22Rv1 (cell line): Measurements from ENCODE around the gene APOF.
"Not testable (repeated sequence)": the region's sequence is repeated elsewhere in the genome, so short reads cannot be mapped to it uniquely, and the experiment has no call there.

ENCODE experiments used
- H3K27ac ChIP-seq: fragments of 450-650 bp; 2 replicates; pipeline ENCODE4 v1.5.1; 2017
- CTCF ChIP-seq: fragments of 450-650 bp; IDR thresholded peaks from 2 replicates; pipeline ENCODE4 v1.5.1; 2017; ENCODE audit warnings: mild to moderate bottlenecking
- ZFX ChIP-seq: fragments of 450-650 bp; IDR thresholded peaks from 2 replicates; pipeline ENCODE4 v1.6.1; 2017; ENCODE audit warnings: antibody characterized with exemption, borderline replicate concordance

The APOF gene

GRCh38 chr12:56362130-56363059, at the start of gene APOF:
APOF (minus strand) TSS chr12:56362857; CDS start chr12:56362745, 112 bp downstream.
- H3K27ac ChIP-seq, result peak within 1 kb of the TSS; percentile 76; the same call in 1 of the 2 replicates
- TF ChIP-seq CTCF, result no peak
- no peak for TF ChIP-seq ZFX

GRCh38 chr12:56411781-56412639, 49.4 kb upstream of the APOF start:
- H3K27ac ChIP-seq, result peak overlapping the region; percentile 19; the same call in 1 of the 2 replicates

GRCh38 chr12:56410768-56411167, 48.1 kb upstream of the APOF start:
- TF ChIP-seq ZFX (no peak), CTCF (no peak)
- no peak overlapping the region for H3K27ac ChIP-seq

More at GRCh38 chr12:56411781-56412639, 49.4 kb upstream of the APOF start:
- TF ChIP-seq CTCF (no peak), ZFX (no peak)

GRCh38 chr12:56408799-56409417, 46.3 kb upstream of the APOF start:
- H3K27ac ChIP-seq, result no peak overlapping the region
- TF ChIP-seq CTCF (no peak), ZFX (no peak)

GRCh38 chr12:56404227-56404626, 41.6 kb upstream of the APOF start:
- H3K27ac ChIP-seq, result not testable (repeated sequence)

- H3K27ac ChIP-seq, result not testable (repeated sequence)
Observed at GRCh38 chr12:56401612-56402011, 39.0 kb upstream of the APOF start.

GRCh38 chr12:56401125-56401524, 38.5 kb upstream of the APOF start:
- not testable (repeated sequence) for H3K27ac ChIP-seq

- H3K27ac ChIP-seq, result not testable (repeated sequence)
Observed at GRCh38 chr12:56399466-56399865, 36.8 kb upstream of the APOF start.

- no peak overlapping the region for H3K27ac ChIP-seq
- TF ChIP-seq CTCF (no peak), ZFX (no peak)
Observed at GRCh38 chr12:56398324-56398723, 35.7 kb upstream of the APOF start.
